HUES64 (cell line): ENCODE data around the gene SH3TC2.

Experiments
- H3K27ac ChIP-seq: 2 replicates; pipeline ENCODE4 v1.7.0; 2013; ENCODE audit warnings: low read depth, low read length, inconsistent platforms
- H3K27me3 ChIP-seq: 2 replicates; pipeline ENCODE4 v1.6.1; 2013; ENCODE audit warnings: mild to moderate bottlenecking, low read length; ENCODE audit not compliant: insufficient read depth
- H3K36me3 ChIP-seq: 2 replicates; pipeline ENCODE4 v1.6.1; 2013; ENCODE audit warnings: mild to moderate bottlenecking, low read length; ENCODE audit not compliant: insufficient read depth
- H3K4me1 ChIP-seq: 2 replicates; pipeline ENCODE4 v1.6.1; 2013; ENCODE audit warnings: mild to moderate bottlenecking, low read length, moderate library complexity; ENCODE audit not compliant: insufficient read depth
- H3K4me3 ChIP-seq: 2 replicates; pipeline ENCODE4 v1.5.1; 2013; ENCODE audit warnings: mild to moderate bottlenecking, low read length, moderate library complexity
- H3K9ac ChIP-seq: 2 replicates; pipeline ENCODE4 v1.6.1; 2013; ENCODE audit warnings: mild to moderate bottlenecking, low read depth, low read length
- H3K9me3 ChIP-seq: 2 replicates; pipeline ENCODE4 v1.6.1; 2013; ENCODE audit warnings: low read depth, low read length; ENCODE audit not compliant: insufficient read depth
- WGBS: fragments of 150-250, 120-280 bp; methylation state at CpG from one replicate; pipeline ENCODE4 v1.1.7; 2013; ENCODE audit warnings: missing lambda C conversion rate; 5-methylcytosine and 5-hydroxymethylcytosine counted together

The SH3TC2 gene

DNA sequence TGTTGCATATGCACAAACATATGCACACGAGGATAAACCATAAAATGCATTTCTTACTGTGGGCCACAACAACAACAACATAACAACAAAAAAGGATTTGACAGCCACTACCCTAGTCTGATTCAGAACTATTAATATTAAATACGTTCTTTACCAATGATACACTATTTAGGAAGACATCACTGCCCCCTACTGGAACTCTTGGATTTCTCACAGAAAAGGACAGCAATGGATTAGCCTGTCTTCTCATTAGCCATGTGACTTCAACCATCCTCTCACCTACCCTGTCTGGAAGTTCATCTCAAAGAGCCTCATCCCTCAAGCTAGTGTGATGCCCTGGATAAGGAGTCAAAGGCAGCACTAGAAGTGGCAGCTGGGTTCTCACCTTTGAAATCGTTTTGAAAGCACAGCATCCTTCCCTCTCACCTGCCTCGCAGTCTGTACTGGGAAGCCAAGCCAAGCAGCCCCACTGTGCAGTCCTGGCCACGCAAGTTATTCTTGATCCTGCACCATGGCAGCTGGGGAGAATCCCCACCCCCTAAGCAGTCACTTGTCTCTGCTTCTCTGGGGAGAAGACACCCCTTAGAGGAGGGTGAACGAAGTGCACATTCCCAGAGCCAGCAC is 64.6 kb downstream of the SH3TC2 start:
- H3K27ac ChIP-seq, result no peak overlapping the region
- 69% methylated on average over 6 of the region's 6 CpGs for WGBS
- H3K4me1 ChIP-seq, result peaks cover 8% of the 10 kb centered on the region; the same call in 1 of the 2 replicates

DNA sequence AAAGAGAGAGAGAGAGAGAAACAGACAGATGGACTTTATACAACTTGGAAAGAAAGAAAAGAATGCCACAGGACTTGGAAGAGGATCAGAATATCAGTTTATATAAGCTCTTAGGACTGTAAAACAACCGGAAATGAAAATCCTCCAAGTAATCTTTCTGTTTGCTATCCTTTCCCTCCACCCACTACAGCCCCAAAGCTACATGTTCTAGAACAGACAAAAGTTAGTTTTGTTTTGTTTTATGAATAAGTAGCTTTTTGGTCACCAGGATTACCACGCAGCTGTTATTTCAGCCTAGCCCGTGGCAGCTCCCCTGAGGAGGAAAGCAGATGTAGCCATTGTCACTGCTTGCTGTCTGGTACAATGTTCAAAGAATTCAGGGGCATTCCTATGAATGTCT is 66.6 kb downstream of the SH3TC2 start:
- WGBS, result 92% methylated on average over 3 of the region's 3 CpGs

More for the DNA sequence above, 64.6 kb downstream of the SH3TC2 start:
- Histone ChIP-seq H3K4me3 (no peak overlapping the region), H3K36me3 (no peaks in the 10 kb centered on the region), H3K27me3 (no peaks in the 10 kb centered on the region), H3K9ac (no peak overlapping the region), H3K9me3 (no peaks in the 10 kb centered on the region)

DNA sequence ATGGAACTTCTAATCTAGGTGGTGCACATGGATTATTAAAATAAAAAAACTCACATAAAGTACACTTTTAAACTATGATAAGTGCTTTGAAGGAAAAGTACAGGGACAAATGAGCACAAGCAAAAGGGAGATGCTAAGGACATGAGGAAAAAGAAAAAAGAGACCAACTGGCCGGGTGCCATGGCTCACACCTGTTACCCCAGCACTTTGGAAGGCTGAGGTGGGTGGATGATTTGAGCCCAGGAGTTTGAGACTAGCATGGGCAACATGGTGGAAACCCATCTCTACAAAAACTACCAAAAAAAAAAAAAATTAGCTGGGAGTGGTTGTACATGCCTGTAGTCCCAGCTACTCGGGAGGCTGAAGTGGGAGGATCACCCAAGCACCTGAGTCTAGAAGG is 67.1 kb downstream of the SH3TC2 start:
- Histone ChIP-seq H3K27me3 (no peaks in the 10 kb centered on the region), H3K27ac (no peak overlapping the region), H3K36me3 (no peaks in the 10 kb centered on the region), H3K4me1 (peaks cover 6% of the 10 kb centered on the region; the same call in 1 of the 2 replicates), H3K9me3 (no peaks in the 10 kb centered on the region), H3K4me3 (no peak overlapping the region), H3K9ac (no peak overlapping the region)
- WGBS, result 90% methylated on average over 2 of the region's 2 CpGs

More for the DNA sequence above, 66.6 kb downstream of the SH3TC2 start:
- no peak overlapping the region for H3K27ac ChIP-seq
- H3K27me3 ChIP-seq, result no peaks in the 10 kb centered on the region
- H3K4me1 ChIP-seq, result peaks cover 4% of the 10 kb centered on the region; the same call in 1 of the 2 replicates
- no peak overlapping the region for H3K9ac ChIP-seq
- no peaks in the 10 kb centered on the region for H3K9me3 ChIP-seq
- H3K36me3 ChIP-seq, result no peaks in the 10 kb centered on the region
- no peak overlapping the region for H3K4me3 ChIP-seq

DNA sequence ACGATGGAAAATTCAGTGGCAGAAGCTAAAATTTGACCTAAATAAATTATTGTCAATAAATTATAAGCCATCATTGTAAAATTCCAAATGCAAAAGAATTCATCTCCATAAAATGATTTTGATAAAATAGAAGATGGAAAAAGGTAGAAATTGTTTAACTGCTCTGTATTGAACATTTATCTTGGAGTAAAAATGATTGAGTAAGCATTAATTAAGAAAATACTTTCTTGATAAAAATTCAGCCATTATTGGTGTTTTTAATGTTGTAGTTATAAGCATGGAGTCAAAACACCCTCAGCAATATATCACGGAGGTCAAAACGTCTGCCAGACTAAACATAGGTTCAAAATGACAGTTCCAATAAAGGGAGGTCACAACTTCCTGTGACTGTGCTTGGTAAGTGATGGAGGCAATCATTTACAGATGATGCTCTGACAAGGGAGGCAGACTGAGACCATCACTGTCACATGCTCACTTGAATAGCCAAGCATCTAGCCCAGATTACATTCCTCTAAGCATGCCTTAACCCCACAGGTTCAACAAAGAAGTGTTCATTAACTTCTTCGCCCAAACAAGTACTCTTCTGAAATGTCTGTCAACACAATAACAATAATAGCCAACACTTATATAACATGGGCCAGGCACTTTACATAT is 69.5 kb downstream of the SH3TC2 start:
- Histone ChIP-seq H3K36me3 (no peaks in the 10 kb centered on the region), H3K9ac (no peak overlapping the region), H3K27me3 (no peaks in the 10 kb centered on the region), H3K27ac (no peak overlapping the region), H3K9me3 (no peaks in the 10 kb centered on the region), H3K4me3 (no peak overlapping the region), H3K4me1 (peaks cover 6% of the 10 kb centered on the region; the same call in 1 of the 2 replicates)
- WGBS, result 90% methylated on average over 2 of the region's 4 CpGs

DNA sequence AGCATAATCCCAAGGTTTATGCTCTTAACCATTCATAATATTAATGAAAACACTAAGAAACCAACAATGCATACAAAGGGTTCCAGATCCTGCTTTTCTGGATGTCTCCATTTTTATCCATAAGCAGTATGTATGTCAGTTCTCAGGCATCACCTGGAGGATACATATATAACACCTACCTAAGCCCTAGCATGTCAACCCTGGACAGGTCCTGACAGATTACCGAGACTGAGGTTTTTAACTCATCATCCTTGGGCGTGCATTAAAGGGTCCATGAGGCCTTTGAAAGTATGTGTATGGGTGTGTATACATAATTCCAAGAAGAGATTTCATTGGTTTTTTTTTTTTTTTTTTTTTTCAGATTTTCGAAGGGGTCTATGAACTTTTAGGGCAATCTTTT is 70.6 kb downstream of the SH3TC2 start:
- no peaks in the 10 kb centered on the region for H3K27me3 ChIP-seq
- H3K4me1 ChIP-seq, result peaks cover 6% of the 10 kb centered on the region; the same call in 1 of the 2 replicates
- H3K27ac ChIP-seq, result no peak overlapping the region
- H3K4me3 ChIP-seq, result no peak overlapping the region
- no peak overlapping the region for H3K9ac ChIP-seq
- WGBS, result 96% methylated on average over 2 of the region's 3 CpGs
- no peaks in the 10 kb centered on the region for H3K9me3 ChIP-seq
- H3K36me3 ChIP-seq, result no peaks in the 10 kb centered on the region

DNA sequence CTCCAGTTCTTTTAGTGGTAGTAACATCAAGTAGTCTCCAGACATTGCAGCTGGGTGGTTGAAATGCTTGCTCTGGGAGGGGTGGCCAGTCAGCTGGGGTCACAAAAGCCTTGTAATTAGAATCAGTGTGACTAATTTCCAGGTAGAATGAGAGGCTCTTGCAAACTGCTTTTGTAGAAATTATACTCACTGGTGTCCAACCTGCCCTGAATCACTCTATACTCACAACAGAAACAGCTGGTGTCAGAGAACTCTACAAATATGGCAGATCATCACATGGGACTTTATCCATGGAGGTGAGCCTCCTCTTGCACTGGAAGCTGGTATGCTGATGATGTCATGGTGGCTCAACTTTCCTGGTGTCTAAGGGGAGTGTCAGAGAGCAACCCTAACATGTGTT is 71.3 kb downstream of the SH3TC2 start:
- no peak overlapping the region; the same call in 1 of the 2 replicates for H3K27ac ChIP-seq
- H3K4me3 ChIP-seq, result no peak overlapping the region
- peaks cover 6% of the 10 kb centered on the region; the same call in 1 of the 2 replicates for H3K4me1 ChIP-seq
- H3K9ac ChIP-seq, result no peak overlapping the region
- H3K36me3 ChIP-seq, result no peaks in the 10 kb centered on the region
- H3K9me3 ChIP-seq, result no peaks in the 10 kb centered on the region
- H3K27me3 ChIP-seq, result no peaks in the 10 kb centered on the region

DNA sequence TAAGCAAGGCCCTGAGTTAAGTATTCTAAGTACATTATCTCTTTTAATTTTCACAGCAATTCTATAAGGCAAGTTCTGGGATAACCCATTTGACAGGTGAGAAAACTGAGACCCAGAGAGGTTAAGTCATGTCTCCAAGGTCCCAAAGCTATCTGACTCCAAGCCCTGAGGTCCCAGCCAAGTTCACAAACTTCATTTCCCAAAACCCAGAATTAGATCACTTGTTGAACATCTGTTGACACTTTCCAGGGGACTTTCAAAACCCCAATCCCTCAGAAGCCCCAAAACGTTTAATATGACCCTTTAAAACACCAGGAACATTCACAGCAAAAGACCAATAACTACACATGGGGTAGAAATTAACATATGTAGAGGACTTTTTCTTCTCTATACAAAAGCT is 72.0 kb downstream of the SH3TC2 start:
- 27% methylated on average over 1 of the region's 1 CpG for WGBS
- H3K9ac ChIP-seq, result no peak overlapping the region
- H3K36me3 ChIP-seq, result no peaks in the 10 kb centered on the region
- no peaks in the 10 kb centered on the region for H3K9me3 ChIP-seq
- no peak overlapping the region for H3K27ac ChIP-seq
- H3K4me1 ChIP-seq, result peaks cover 6% of the 10 kb centered on the region; the same call in 1 of the 2 replicates
- no peaks in the 10 kb centered on the region for H3K27me3 ChIP-seq
- H3K4me3 ChIP-seq, result no peak overlapping the region

DNA sequence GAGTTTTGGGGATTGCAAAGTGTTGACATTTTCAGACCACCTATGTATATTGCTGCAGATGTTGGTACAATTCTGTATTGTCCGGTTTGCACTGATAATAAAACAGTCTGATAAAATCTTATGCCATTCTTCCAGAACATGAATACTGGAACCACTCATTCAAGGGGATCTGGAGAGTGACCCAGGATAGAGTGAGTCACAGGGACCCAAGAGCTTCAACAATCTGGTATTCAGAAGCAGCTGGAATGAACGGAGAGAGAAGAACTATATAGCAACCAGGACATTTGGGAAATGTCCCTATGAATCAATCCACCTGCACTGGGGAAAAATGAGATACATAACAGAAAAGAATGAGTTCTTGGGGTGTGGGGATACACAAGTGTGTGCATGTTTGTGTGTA is 73.3 kb downstream of the SH3TC2 start:
- H3K27me3 ChIP-seq, result no peaks in the 10 kb centered on the region
- WGBS, result 90% methylated on average over 2 of the region's 2 CpGs
- no peak overlapping the region for H3K4me3 ChIP-seq
- H3K36me3 ChIP-seq, result no peaks in the 10 kb centered on the region
- no peaks in the 10 kb centered on the region for H3K9me3 ChIP-seq
- no peak overlapping the region for H3K9ac ChIP-seq
- H3K4me1 ChIP-seq, result peaks cover 12% of the 10 kb centered on the region; the same call in 1 of the 2 replicates
- H3K27ac ChIP-seq, result no peak overlapping the region

DNA sequence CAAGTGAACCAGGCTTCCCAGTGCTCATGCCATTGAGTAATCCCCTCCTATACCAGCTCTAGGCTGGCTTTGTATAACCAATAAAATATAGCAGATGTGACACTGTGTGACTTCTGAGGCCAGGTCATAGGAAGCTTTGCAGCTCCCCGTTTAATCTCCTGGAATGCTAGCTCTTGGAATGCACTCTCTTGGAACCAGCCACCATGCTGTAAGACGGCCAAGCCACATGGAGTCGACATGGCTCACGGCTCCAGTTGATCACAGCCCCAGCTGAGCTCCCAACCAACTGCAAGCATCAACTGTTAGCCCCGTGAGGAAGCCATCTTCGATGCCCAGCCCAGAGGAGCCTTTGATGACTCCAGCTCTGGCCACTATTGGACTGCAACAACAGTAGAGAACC is 74.5 kb downstream of the SH3TC2 start:
- H3K9me3 ChIP-seq, result no peaks in the 10 kb centered on the region
- no peak overlapping the region for H3K27ac ChIP-seq
- no peak overlapping the region for H3K9ac ChIP-seq
- H3K36me3 ChIP-seq, result no peaks in the 10 kb centered on the region
- H3K4me1 ChIP-seq, result peaks cover 24% of the 10 kb centered on the region
- no peak overlapping the region for H3K4me3 ChIP-seq
- 89% methylated on average over 6 of the region's 6 CpGs for WGBS
- no peaks in the 10 kb centered on the region for H3K27me3 ChIP-seq

DNA sequence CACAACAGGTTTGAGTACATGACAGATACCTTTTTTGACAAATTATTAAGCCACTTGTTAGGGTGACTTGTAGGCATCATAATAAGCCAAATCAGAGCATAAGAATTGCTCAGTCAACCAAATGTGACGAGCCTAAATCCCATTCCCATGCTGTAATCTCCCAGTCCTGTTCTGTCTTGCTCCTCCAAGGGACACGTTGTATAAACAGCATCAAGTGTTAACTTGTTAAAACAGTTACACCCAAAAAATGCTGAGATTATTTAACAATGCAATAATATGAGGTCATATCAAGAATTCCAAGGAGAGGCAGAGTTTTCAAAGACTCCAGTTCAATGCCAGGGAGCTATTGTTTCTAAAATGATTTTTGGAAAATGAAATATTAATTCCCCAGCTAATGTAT is 76.2 kb downstream of the SH3TC2 start:
- Histone ChIP-seq H3K27ac (no peak overlapping the region), H3K27me3 (no peaks in the 10 kb centered on the region), H3K4me3 (no peak overlapping the region), H3K4me1 (peaks cover 24% of the 10 kb centered on the region), H3K36me3 (no peaks in the 10 kb centered on the region), H3K9me3 (no peaks in the 10 kb centered on the region), H3K9ac (no peak overlapping the region)
- WGBS, result 93% methylated on average over 2 of the region's 2 CpGs

DNA sequence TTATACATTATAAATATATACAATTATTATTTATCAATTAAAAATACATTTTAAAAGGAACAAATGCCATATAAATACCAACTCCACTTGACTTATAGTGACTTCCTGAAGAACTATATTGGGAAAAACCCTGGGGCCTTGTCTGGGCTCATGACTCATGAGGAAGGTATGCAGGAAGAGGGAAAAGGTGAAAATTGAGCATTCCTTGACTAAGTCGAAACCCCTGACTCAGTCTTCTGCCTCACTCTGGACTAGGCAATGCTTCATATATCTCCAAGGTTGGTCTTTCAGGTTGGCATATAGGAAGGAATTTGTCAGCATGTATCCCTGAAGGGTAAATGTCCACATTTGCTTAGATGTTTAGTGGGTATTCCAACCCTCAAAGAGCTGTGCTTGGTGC is 78.5 kb downstream of the SH3TC2 start:
- H3K4me1 ChIP-seq, result peaks cover 18% of the 10 kb centered on the region

More for the DNA sequence above, 78.5 kb downstream of the SH3TC2 start:
- H3K27me3 ChIP-seq, result no peaks in the 10 kb centered on the region
- no peaks in the 10 kb centered on the region for H3K36me3 ChIP-seq
- no peak overlapping the region for H3K4me3 ChIP-seq
- no peak overlapping the region for H3K9ac ChIP-seq
- H3K9me3 ChIP-seq, result no peaks in the 10 kb centered on the region
- WGBS, result 61% methylated on average over 1 of the region's 1 CpG
- peak overlapping the region; percentile 12; the same call in 1 of the 2 replicates for H3K27ac ChIP-seq
